Panc1 (cell line): ENCODE measurements around the gene CBL.

ENCODE experiments used
- CTCF ChIP-seq: fragments of 450-650 bp; IDR thresholded peaks from 2 replicates; pipeline ENCODE4 v1.5.1; 2017; ENCODE audit warnings: mild to moderate bottlenecking
- POLR2AphosphoS5 ChIP-seq: IDR thresholded peaks from 2 replicates; pipeline ENCODE4 v1.6.1; 2012; ENCODE audit warnings: mild to moderate bottlenecking, low read depth, low read length, moderate library complexity

DNA sequence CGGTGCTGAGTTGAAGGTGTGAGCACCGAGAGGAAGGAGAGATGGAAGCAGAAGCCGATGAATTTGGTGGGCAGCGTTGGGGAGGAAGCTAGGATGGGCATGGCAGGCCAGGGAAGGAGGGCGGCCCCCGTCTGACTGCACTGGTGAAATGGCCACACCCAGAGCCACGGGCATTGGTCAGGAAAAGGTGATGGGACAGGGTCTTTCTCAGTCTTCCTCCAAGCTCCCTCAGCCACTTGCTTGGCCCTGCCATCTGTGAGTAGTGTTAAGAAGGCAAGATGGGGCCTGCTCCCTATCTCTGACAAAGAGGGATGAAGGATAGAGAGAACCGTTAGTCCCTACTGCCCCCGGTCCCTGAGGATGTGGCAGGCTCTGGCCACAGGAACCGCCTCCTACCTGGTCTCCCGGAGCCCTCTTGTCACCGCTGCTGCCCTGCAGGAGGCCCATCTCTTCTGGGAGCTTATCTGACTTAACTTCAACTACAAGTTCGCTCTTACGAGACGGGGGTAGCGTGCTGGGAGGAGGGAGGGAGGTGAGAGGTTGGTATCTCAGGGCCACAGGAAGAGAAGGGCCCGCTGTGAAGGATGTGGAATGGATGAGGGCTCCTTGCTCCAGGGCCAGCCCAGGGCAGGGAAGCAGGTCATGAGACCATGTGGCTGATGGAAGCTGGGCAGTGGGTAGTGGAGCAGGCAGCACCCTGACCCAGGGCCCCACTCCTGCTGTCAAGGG, 104.0 kb downstream of the CBL start:
- TF ChIP-seq CTCF (no peak), POLR2AphosphoS5 (no peak)
